NT2/D1 (cell line): Measurements from ENCODE around the gene UBA3.

ENCODE experiments used
- SUZ12 ChIP-seq: IDR thresholded peaks from 2 replicates; pipeline ENCODE4 v1.6.1; 2011; ENCODE audit not compliant: insufficient read length, insufficient read depth; ENCODE audit errors: extremely low read depth
- YY1 ChIP-seq: IDR thresholded peaks from 2 replicates; pipeline ENCODE4 v1.6.1; 2011; ENCODE audit not compliant: insufficient read length, insufficient read depth
- ZNF274 ChIP-seq: IDR thresholded peaks from 2 replicates; pipeline ENCODE4 v1.6.1; 2011; ENCODE audit warnings: mild to moderate bottlenecking, low read depth, low read length

- no peak for TF ChIP-seq ZNF274
- no peak for TF ChIP-seq YY1
- no peak for TF ChIP-seq SUZ12
These were observed 66.1 kb downstream of the UBA3 start for GRCh38 chr3:69014022-69014580.
